OCI-LY1 (cell line): ENCODE data around the gene NAV2.

ENCODE experiments used
- EZH2 ChIP-seq: fragments of 200-600 bp; sonication (generic), shearing (Covaris generic); IDR thresholded peaks from 2 replicates; pipeline ENCODE4 v1.8.0; 2017; ENCODE audit warnings: borderline replicate concordance, mixed run types, mild to moderate bottlenecking, antibody characterized with exemption, low read length, moderate library complexity, mixed read lengths
- TF ChIP-seq, protein P1 (sequence below): fragments of 200-600 bp; sonication (generic), shearing (Covaris generic); IDR thresholded peaks from 2 replicates; pipeline ENCODE4 v1.5.1; 2017; ENCODE audit warnings: mild to moderate bottlenecking, antibody characterized with exemption, low read length, moderate library complexity, mixed read lengths

DNA sequence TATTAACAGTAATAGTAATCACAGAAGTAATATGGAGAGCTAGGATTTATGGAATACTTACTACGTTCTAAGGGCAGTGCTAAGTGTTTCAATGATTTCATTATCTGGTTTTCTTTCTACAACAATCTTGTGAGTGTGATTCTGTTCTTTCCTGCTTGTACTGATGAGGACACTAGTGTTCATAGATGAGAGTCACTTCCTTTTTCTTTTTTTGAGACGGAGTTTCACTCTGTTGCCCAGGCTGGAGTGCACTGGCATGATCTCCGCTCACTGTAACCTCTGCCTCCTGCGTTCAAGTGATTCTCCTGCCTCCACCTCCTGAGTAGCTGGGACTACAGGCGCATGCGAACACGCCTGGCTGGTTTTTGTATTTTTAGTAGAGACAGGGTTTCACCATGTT is 366.2 kb downstream of the NAV2 start:
- TF ChIP-seq, protein P1, sequence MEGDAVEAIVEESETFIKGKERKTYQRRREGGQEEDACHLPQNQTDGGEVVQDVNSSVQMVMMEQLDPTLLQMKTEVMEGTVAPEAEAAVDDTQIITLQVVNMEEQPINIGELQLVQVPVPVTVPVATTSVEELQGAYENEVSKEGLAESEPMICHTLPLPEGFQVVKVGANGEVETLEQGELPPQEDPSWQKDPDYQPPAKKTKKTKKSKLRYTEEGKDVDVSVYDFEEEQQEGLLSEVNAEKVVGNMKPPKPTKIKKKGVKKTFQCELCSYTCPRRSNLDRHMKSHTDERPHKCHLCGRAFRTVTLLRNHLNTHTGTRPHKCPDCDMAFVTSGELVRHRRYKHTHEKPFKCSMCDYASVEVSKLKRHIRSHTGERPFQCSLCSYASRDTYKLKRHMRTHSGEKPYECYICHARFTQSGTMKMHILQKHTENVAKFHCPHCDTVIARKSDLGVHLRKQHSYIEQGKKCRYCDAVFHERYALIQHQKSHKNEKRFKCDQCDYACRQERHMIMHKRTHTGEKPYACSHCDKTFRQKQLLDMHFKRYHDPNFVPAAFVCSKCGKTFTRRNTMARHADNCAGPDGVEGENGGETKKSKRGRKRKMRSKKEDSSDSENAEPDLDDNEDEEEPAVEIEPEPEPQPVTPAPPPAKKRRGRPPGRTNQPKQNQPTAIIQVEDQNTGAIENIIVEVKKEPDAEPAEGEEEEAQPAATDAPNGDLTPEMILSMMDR = no peak
- no peak for TF ChIP-seq EZH2
